HepG2 (cell line): ENCODE data around the gene KIAA1217. TPM values are rescaled to one million over a fixed set of nuclear protein-coding genes. Genes with fewer than 3 reads are reported as not detected.

Source experiments
- ATAC-seq: fragments of 200-7000 bp; cut with Tn5 transposase; 3 replicates; pipeline ENCODE4 v1.9.1; 2020; ENCODE audit warnings: mild to moderate bottlenecking, moderate library complexity
- BruUV-seq: library from RNA; stranded (reverse); fragments of 400-500 nt; replicated peaks from 2 replicates; lab custom pipeline; 2021; lab: Mats Ljungman, UMichigan
- CTCF ChIA-PET: fragments of 300-600 bp; formaldehyde crosslinking; extraction: SDS; loops from one replicate; lab custom pipeline; 2021; ENCODE audit warnings: low total read pairs, inconsistent platforms, low intra/inter-chr PET ratio; lab: Yijun Ruan, JAX
- POLR2A ChIA-PET: fragments of 350-600 bp; sonication (Branson Sonifier 250); formaldehyde crosslinking; loops from one replicate; lab custom pipeline; 2020; ENCODE audit warnings: antibody characterized with exemption, inconsistent platforms; lab: Yijun Ruan, JAX
- DNase-seq: peaks from one replicate; pipeline ENCODE4 v3.0.0-alpha.2; 2015; ENCODE audit warnings: low spot score
- FAIRE-seq: peaks from 3 replicates; lab custom pipeline; 2011; peaks lifted over from hg19 to GRCh38; lab: Jason Lieb, UNC
- H2AFZ ChIP-seq: one replicate; pipeline ENCODE4 v1.6.1; 2011; ENCODE audit warnings: low read length, inconsistent platforms
- H3K27ac ChIP-seq: fragments of 300-600 bp; 3 replicates; pipeline ENCODE4 v1.8.0; 2011; ENCODE audit warnings: mixed run types, mild to moderate bottlenecking, mixed read lengths, low read length, inconsistent platforms; ENCODE audit not compliant: insufficient read depth; ENCODE audit errors: extremely low read length
- H3K27me3 ChIP-seq, 2 experiments: fragments of 200-600 bp in 1 of 2; 2 replicates in 1 of 2; 3 replicates in 1 of 2; pipeline versions ENCODE4 v1.6.0 to v1.8.0; 2011; ENCODE audit warnings: low read length in 2 of 2, mild to moderate bottlenecking in 2 of 2, moderate library complexity in 2 of 2, inconsistent platforms in 1 of 2; ENCODE audit not compliant: insufficient read depth in 2 of 2, control insufficient read depth in 1 of 2
- H3K36me3 ChIP-seq, 2 experiments: fragments of 200-600 bp in 1 of 2; replicated peaks in 1 of 2; 2 replicates in 1 of 2; 3 replicates in 1 of 2; pipeline versions ENCODE4 v1.5.1 to v1.8.0; 2011; ENCODE audit warnings: low read length in 2 of 2, inconsistent platforms in 1 of 2; ENCODE audit not compliant: insufficient read depth in 2 of 2, control insufficient read depth in 1 of 2
- H3K4me1 ChIP-seq: 2 replicates; pipeline ENCODE4 v1.5.1; 2012; ENCODE audit warnings: low read length, inconsistent platforms; ENCODE audit not compliant: insufficient read depth
- H3K4me2 ChIP-seq: 2 replicates; pipeline ENCODE4 v1.6.0; 2011; ENCODE audit warnings: low read depth, low read length, inconsistent platforms
- H3K4me3 ChIP-seq, 3 experiments: fragments of 200-600 bp in 1 of 3; sonication (generic), shearing (Covaris generic) in 1 of 3; replicated peaks in 1 of 3; 2 replicates each; pipeline ENCODE4 v1.5.1; 2011 to 2016; ENCODE audit warnings: low read length in 3 of 3, inconsistent platforms in 2 of 3, low read depth in 2 of 3, mild to moderate bottlenecking in 2 of 3, control low read depth in 1 of 3, mixed read lengths in 1 of 3; ENCODE audit not compliant: insufficient read depth in 1 of 3
- H3K79me2 ChIP-seq: one replicate; pipeline ENCODE4 v1.6.1; 2011; ENCODE audit warnings: low read length, inconsistent platforms; ENCODE audit not compliant: insufficient read depth
- H3K9ac ChIP-seq: 2 replicates; pipeline ENCODE4 v1.6.0; 2011; ENCODE audit warnings: mild to moderate bottlenecking, low read depth, low read length, inconsistent platforms; ENCODE audit not compliant: insufficient read depth
- H3K9me3 ChIP-seq: 2 replicates; pipeline ENCODE4 v1.5.1; 2012; ENCODE audit warnings: mild to moderate bottlenecking, low read length
- H4K20me1 ChIP-seq: 2 replicates; pipeline ENCODE4 v1.6.0; 2011; ENCODE audit warnings: inconsistent platforms, mild to moderate bottlenecking, low read length, moderate library complexity; ENCODE audit not compliant: insufficient read depth
- CBX1 ChIP-seq: IDR thresholded peaks from one replicate; pipeline ENCODE4 v1.6.1; 2016; ENCODE audit warnings: antibody characterized with exemption, low read depth
- HNRNPH1 ChIP-seq: fragments of 200-400 bp; formaldehyde crosslinking; optimal IDR thresholded peaks from 2 replicates; pipeline ENCODE3; 2017; ENCODE audit warnings: mild to moderate bottlenecking, low read depth, low read length
- MIER2 ChIP-seq: IDR thresholded peaks from 2 replicates; pipeline ENCODE4 v1.6.1; 2016; ENCODE audit warnings: missing biosample characterization, missing genetic modification reagents
- PCBP2 ChIP-seq: fragments of 200-400 bp; formaldehyde crosslinking; optimal IDR thresholded peaks from 2 replicates; pipeline ENCODE3; 2018; ENCODE audit warnings: low read length, low read depth; ENCODE audit not compliant: poor library complexity, severe bottlenecking
- PHF20 ChIP-seq: sonication (generic); formaldehyde crosslinking; IDR thresholded peaks from 2 replicates; pipeline ENCODE4 v1.5.0; 2020; ENCODE audit warnings: mild to moderate bottlenecking, missing genetic modification reagents
- SMC3 ChIP-seq: IDR thresholded peaks from 2 replicates; pipeline ENCODE4 v1.6.1; 2011; ENCODE audit warnings: low read length, improper control_type of control experiment
- ZNF781 ChIP-seq: sonication (generic); formaldehyde crosslinking; IDR thresholded peaks from 2 replicates; pipeline ENCODE4 v1.5.1; 2020; ENCODE audit warnings: borderline replicate concordance, mild to moderate bottlenecking, missing genetic modification reagents; ENCODE audit errors: not compliant biosample characterization
- WGBS: methylation state at CpG from one replicate; pipeline ENCODE4 v1.1.6; 2017; ENCODE audit warnings: low lambda C conversion rate; 5-methylcytosine and 5-hydroxymethylcytosine counted together
- in situ Hi-C: cut with HindIII; loops from 2 replicates; pipeline ENCODE4 v1.10.0; 2017; ENCODE audit warnings: low pct_unique_long_range_greater_than_20kb; ENCODE audit not compliant: extremely low pct_ligation_motif_present
- intact Hi-C: fragments of 100-400 bp; cut with micrococcal nuclease; formaldehyde crosslinking; loops from one replicate; pipeline ENCODE4 v1.10.0; 2022; ENCODE audit not compliant: unreplicated experiment
- polyA plus RNA-seq, 8 experiments: library from polyadenylated mRNA; depleted of rRNA in 3 of 8; stranded (reverse) in 7 of 8; unstranded in 1 of 8; fragments of >200 nt; fragmentation: Illumina TruSeq in 4 of 8; extraction: Trizol in 4 of 8; gene quantifications; 2 replicates each; pipeline versions ENCODE4 v1.2.1 to v1.2.3, GENCODE V29; 2011 to 2016; ENCODE audit warnings: low read depth in 4 of 8, missing spikeins in 1 of 8, mixed read lengths in 1 of 8; ENCODE audit not compliant: insufficient read depth in 1 of 8
- total RNA-seq, 5 experiments: library from RNA; depleted of rRNA; stranded (reverse); fragments of >200 nt; fragmentation: Illumina TruSeq; extraction: Trizol; gene quantifications; 2 replicates each; pipeline ENCODE4 v1.2.3, GENCODE V29; 2016; ENCODE audit warnings: low read depth in 1 of 5
- TF ChIP-seq, protein P1 (sequence below): sonication (generic); IDR thresholded peaks from 2 replicates; pipeline ENCODE4 v1.6.1; 2016; ENCODE audit warnings: low read depth, borderline replicate concordance

KIAA1217 gene
- total and polyA plus RNA-seq, 2 of the 13 experiments (the other 11 are each of a cell fraction or from before 2014, with no cell fraction given): 4.6 to 10.9 TPM

DNA sequence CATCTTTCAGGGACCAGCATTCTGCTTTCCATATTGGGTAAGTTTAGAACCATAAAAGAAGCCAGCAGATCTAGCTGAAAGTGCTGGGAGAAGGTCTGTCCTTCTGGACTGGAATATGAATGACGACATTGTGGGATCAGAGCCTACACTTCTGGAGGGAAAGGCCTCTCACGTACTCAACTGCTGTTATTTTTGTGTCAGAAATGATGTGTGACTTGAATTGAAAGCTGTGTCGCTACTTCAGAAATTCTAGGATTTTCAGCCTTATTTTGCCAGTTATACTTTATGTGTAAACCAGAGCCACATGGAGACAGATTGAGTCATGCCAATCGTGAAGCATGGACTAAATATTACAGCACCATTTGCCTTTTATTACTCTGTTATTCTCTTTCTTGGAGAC is 231.0 kb downstream of the KIAA1217 start:
- FAIRE-seq: no peak
- ATAC-seq: no peak
- POLR2A ChIA-PET: no interaction called here

DNA sequence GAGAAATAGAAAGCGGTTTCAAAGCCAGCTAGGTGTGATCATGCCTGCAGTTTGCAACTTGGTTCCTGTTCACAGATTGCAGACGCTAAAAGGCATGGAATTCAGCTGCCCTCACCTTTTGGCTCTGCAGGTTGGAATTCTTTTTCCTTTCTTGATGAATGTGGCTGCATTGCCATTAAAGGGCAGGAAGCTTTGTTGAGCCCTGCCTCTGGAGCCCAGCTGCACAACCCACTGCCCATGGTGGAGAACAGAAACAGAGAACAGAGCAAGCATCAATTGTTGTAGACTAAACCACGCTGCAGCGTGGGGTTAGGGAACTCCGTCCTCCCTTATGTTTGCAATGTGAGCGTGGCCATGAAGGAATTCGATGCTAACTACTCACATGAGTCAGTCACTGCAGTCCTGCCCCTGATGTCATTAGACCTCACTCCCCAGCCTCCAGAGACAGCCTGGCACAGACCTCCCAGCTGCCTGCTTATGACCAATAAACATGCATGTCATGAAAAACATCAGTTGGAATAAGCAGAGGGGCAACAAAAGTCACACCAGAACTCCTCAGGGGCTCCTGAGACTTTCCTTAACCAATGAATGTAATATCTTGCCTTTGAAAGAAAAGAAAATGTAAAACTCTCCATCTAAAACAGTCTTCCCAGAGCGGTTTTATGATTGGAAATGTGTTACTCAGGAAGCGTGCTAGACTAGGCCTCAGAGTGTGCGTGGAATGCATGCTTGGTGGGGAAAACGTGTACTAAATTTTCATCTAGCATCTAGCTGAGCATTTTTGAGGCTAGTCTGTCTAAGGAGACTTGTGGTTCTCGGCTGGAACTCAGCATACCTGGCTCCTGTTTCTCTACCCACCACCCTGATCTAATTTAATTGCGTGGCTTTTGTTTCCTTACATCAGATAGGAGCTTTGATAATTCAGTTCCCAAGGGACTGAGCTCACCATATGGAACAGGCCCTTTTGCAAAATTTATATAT is 232.2 kb downstream of the KIAA1217 start:
- Histone ChIP-seq H3K9ac (no peak overlapping the region), H3K4me1 (peaks cover 22% of the 10 kb centered on the region), H4K20me1 (no peaks in the 10 kb centered on the region), H3K27me3 (no peaks in the 10 kb centered on the region), H3K4me3 (no peak overlapping the region), H2AFZ (no peak overlapping the region), H3K36me3 (peaks cover 1 to 9% of the 10 kb centered on the region in 2 experiments; a peak in 4 of 5 replicates), H3K4me2 (no peak overlapping the region), H3K27ac (no peak overlapping the region), H3K79me2 (no peaks in the 10 kb centered on the region), H3K9me3 (no peaks in the 10 kb centered on the region)
- in situ Hi-C loops: no loop called here
- 91% methylated on average over 13 of the region's 13 CpGs for WGBS
- intact Hi-C loops: no loop called here
- ChIA-PET CTCF (no interaction called here), POLR2A (interaction anchor here (1.8 kb wide), 1 partner anchor 25 kb away, joined by 8 read pairs; no protein-coding TSS in a partner anchor)
- no TSS peak for BruUV-seq
- DNase-seq (no peak), ATAC-seq (no peak), FAIRE-seq (no peak)
- TF ChIP-seq PCBP2 (no peak), CBX1 (no peak)

More for the DNA sequence above, 231.0 kb downstream of the KIAA1217 start:
- Histone ChIP-seq H3K4me1 (peaks cover 22% of the 10 kb centered on the region), H4K20me1 (no peaks in the 10 kb centered on the region), H3K79me2 (no peaks in the 10 kb centered on the region), H3K9me3 (no peaks in the 10 kb centered on the region), H3K4me3 (no peak overlapping the region), H3K27ac (no peak overlapping the region), H3K27me3 (no peaks in the 10 kb centered on the region), H3K9ac (no peak overlapping the region), H2AFZ (no peak overlapping the region), H3K4me2 (no peak overlapping the region), H3K36me3 (peaks cover 1 to 9% of the 10 kb centered on the region in 2 experiments; a peak in 4 of 5 replicates)
- CTCF ChIA-PET: no interaction called here
- BruUV-seq: no TSS peak
- 87% methylated on average over 4 of the region's 4 CpGs for WGBS
- DNase-seq: no peak
- in situ Hi-C loops (no loop called here), intact Hi-C loops (no loop called here)
- TF ChIP-seq SMC3 (no peak), ZNF781 (CRISPR knock-in tag) (no peak), CBX1 (no peak), PHF20 (no peak), HNRNPH1 (no peak), MIER2 (CRISPR knock-in tag) (no peak)
- TF ChIP-seq, protein P1, sequence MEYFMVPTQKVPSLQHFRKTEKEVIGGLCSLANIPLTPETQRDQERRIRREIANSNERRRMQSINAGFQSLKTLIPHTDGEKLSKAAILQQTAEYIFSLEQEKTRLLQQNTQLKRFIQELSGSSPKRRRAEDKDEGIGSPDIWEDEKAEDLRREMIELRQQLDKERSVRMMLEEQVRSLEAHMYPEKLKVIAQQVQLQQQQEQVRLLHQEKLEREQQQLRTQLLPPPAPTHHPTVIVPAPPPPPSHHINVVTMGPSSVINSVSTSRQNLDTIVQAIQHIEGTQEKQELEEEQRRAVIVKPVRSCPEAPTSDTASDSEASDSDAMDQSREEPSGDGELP: no peak
